HK-2 (cell line): Measurements from ENCODE around the gene RGS14.

ENCODE experiments used
- DNase-seq: peaks from one replicate; pipeline ENCODE4 v3.0.0-alpha.2; 2018; ENCODE audit not compliant: unreplicated experiment

RGS14 gene, protein sequence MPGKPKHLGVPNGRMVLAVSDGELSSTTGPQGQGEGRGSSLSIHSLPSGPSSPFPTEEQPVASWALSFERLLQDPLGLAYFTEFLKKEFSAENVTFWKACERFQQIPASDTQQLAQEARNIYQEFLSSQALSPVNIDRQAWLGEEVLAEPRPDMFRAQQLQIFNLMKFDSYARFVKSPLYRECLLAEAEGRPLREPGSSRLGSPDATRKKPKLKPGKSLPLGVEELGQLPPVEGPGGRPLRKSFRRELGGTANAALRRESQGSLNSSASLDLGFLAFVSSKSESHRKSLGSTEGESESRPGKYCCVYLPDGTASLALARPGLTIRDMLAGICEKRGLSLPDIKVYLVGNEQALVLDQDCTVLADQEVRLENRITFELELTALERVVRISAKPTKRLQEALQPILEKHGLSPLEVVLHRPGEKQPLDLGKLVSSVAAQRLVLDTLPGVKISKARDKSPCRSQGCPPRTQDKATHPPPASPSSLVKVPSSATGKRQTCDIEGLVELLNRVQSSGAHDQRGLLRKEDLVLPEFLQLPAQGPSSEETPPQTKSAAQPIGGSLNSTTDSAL

DNA sequence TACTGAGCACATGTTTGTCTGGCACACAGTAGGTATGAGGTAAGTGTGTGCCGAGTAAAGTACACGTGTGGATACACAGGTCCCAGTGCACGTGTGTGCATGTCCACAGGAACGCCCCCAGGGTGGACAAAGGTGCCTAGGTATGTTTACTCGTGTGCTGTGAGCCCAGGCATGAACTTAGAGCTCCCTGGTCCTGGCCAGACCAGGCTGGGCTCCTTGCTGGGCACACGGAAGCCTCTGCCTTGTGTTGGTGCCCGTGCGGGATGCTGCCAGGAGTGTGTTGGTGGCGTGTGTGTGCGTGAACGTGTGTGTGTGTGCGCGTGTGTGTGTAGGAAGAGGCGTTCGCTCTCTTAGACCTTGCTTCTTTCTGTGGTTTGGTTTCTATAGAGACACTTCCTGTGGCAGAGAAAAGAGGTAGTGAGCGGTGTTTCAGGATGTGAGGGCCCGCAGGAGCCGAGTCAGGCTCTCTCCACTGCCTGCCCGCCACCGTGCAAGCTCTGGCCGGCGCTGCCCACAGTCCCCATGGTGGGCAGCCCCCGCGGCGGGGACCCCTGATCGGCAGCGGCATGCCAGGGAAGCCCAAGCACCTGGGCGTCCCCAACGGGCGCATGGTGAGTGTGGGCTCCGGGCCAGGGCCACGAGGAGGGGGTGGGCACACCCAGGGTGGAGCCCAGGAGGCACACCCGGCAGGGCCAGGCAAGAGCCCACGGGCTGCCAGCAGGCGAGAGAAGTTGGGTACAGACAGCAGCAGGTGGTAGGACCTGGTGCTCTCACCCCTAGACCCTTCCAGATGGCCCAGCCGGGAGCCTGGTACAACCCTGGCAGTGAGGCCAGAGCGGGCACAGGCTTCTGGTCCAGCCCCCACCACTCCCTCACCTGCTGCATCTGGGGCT is at the start of gene RGS14:
Gene RGS14 (plus strand): TSS at position 466 of the 893 bp plus-strand sequence. CDS start 101 bp downstream, at position 567.
- DNase-seq = no peak

DNA sequence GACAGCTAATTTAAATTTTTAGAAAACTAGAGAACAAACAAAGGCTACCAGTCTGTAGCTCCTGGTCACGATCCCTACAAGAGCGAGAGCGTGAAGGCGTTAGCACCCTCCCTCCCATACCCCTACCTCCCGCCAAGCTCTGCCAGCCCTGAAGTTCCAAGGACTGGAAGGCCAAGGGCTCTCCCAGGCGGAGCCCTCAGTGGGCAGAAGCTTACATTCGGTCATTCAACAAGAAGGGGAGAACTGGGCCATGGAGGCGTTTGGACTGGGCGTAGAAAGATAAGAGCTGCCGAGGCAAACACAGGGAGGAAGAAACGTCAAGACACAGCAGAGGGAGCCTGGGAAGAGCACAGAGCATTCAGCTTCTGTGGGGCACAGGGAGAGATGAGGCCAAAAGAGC is 49.0 kb upstream of the RGS14 start:
- DNase-seq = no peak

DNA sequence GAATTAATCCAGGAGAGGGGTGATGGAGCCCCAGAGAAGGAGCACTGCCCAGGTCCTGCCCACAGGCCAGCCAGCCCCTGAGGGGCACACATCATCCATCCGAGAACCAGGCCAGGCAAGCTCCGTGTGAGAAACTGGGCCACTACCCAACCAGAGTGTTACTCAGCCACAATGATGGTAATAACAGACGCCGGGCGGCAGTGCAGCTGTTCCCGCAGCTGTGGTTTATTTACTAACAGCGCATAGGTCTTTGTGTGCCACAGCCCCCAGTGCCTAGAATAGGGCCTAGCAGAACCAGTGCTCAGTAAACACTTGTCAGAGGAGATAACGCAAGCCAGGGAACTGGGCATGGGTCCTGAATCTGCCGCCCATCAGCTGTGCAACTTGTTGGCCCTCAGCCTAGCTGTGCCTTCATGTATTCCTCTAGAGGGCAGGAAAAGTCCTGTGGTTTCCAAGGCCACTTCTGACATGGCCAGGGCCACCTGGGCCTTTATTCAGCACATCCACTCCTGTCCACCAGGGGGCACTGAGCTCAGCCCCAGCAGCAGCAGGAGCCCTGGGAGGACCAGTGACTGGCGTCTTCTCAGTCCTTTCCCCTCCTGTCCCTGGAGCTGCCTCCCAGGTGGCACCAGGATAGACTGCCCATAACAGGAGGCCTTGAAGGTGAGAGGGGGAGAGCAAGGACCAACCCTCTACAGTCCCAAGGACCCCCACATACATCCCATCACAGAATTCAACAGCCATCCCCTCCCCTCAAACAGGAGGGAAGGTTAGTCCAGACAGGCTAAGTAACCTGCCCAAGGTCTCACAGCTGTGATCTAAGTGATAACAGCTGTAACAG is 48.2 kb upstream of the RGS14 start:
- DNase-seq = peak; percentile 66

DNA sequence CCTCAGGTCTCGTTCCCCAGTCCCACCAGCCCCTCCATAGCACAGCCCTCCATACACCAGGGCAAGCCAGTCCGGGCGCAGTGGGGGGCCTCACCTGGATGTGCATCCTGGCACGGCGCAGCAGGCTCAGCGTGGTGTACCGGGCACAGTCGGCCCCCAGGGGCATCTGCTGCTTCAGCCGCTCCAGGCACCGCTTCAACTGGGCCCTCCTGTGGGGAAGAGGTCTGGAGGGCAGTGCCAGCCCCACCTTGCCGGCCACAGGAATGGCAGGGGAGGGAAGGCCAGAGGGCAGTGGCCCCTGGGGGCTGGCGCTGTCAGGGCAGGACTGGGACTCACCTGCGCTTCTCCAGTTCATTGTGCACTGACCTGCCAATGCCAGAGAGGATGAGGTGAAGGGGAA is 47.4 kb upstream of the RGS14 start:
- DNase-seq = no peak

DNA sequence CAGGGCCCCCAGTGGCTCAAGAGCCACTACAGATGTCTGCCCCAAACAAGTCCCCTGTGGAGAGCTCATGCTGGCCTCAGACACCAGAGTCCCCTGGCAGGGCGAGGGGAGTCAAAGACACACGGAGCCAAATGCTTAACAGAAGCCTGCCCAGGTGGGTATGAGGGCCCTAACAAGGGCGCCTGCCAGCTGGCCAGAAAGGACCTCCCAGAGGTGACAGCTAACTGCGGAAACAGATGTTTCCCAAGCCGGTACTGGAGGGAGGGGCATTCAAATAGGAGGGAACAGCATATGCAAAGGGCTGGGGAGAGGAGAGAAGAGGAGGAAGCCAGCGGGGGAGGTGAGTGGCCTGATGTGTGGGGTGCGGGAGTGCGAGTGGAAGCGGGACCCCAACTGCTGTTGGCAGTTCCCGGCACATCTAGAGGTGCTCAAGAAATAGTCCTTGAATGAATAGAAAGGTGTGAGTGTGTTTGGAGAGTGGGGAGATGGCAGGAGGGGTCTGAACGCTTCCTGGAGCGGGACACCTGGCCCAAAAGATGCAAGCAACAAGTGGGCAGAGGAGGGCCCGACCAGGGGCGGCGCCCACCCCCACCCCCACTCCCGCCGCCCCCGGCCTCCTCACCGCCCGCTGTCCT is 46.9 kb upstream of the RGS14 start:
- DNase-seq = no peak

DNA sequence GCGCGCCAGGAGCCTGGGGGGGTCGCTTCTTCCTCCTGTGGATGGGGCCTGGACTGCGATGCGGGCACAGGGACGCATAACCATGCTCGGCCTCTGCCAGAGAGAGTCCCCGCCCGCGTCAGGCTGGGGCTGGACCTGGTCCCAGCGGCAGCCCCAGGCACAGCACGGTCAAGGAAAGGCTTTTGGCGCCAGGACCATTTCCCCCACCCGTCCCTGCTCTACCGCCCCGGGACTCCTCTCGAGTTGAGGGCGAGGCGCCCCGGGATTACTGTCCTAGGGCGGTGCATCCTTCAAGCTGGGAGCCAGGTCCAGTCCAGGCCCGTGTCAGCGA is 46.4 kb upstream of the RGS14 start:
- no peak for DNase-seq

DNA sequence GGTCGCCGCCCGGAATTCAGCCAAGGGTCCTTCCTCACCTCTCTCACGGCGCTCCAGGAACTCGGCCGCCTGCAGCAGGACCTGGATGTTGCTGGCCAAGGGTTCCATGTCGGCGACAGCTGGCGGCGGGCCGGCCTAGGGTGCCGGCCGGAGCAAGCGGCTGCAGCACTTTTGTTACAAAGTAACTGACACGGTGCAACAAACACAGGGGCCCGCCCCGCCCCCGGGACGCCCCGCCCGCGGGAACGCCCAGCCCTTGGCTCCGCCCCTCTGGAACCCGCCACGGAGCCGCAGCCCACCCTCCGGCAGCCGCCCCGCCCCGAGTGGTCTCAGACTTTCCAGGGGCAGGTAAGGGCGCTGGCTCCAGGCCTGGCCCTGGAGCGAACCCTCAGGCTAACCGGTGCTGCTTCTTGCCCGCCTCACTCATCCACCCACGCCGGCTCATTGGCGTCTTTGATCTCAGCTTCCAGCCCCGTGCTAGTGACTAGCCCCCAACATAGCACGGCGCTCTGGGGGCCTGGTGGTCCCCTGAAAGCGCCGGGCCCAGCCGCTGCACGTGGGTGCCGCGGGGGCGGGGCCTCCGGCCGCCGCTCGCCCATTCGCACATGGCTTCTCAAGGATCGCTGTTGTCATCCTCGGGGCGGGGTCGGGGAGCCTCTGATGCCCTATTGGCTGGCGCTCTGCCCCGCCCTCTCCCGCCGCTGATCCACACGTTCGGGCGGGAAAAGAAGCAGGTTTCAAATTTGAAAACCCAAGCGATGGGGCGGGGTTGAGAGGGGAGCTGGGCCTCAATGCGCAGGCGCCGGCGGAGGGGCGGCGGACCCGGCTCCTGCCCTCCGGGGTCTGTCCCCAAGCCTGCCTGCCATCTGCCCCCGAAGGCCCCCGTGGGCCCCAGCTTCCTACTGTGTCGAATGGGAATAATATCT is 45.7 kb upstream of the RGS14 start, which contains the start of gene MXD3:
Gene MXD3 (minus strand): TSS at position 176 of the 926 bp plus-strand sequence. CDS start 68 bp downstream, at position 108.
- DNase-seq = peak; percentile 90

DNA sequence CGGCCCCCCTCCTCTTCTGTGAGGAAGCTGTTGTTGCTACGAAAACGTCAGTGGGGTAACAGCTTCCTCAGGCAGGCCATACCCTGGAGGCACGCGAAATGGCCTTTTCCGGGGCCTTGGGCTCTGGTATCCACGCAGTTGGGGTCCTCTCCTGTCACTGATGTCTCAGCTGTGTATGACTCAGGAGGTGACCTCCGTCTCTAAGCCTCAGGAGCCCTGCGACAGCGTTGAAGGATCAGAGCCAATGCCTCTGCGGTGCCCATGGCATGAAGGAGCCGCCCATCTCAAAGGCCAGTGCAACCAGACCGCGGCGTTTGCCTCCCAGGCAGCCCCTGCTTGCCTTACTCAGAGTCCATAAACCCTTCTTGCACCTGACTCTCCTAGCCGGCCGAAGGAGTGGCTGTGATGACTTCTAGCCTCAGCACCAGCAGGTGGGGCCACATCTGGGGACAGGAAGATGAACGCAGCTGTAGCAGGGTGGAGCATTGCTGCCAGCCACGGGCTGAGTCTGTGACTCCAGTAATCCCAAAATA is 45.0 kb upstream of the RGS14 start:
- DNase-seq = peak; percentile 56

DNA sequence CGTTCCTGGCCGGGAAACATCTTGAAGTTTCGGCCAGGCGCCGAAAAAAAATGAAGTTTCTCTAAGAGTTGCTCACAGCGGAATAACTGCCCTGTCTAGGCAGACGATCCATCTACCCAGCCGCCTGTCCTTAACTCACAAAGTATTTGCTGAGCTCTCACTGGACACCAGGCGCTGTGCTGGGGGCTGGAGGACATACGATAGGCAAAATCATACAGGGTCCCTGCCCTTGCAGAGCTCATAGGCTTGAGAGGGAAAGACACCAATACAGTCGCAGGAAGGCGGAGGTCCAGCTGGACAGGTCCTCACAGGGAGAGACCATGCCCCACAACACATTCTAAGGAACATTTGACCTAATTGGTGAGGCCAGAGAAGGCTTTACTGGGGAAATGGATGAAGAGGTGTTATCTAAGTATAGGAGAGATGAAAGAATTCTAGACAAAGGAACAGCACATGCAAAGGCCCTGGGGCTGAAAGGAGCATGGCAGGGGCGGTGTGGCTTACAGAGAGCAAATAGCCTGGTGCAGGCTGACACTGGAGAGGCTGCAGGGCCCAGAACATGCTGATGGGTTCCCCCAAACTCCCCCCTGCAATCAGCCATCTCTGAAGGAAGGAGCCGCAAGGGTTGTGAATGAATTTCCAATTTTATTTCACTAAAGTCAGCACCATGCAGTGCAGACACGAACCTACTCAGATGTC is 44.0 kb upstream of the RGS14 start:
- no peak for DNase-seq

DNA sequence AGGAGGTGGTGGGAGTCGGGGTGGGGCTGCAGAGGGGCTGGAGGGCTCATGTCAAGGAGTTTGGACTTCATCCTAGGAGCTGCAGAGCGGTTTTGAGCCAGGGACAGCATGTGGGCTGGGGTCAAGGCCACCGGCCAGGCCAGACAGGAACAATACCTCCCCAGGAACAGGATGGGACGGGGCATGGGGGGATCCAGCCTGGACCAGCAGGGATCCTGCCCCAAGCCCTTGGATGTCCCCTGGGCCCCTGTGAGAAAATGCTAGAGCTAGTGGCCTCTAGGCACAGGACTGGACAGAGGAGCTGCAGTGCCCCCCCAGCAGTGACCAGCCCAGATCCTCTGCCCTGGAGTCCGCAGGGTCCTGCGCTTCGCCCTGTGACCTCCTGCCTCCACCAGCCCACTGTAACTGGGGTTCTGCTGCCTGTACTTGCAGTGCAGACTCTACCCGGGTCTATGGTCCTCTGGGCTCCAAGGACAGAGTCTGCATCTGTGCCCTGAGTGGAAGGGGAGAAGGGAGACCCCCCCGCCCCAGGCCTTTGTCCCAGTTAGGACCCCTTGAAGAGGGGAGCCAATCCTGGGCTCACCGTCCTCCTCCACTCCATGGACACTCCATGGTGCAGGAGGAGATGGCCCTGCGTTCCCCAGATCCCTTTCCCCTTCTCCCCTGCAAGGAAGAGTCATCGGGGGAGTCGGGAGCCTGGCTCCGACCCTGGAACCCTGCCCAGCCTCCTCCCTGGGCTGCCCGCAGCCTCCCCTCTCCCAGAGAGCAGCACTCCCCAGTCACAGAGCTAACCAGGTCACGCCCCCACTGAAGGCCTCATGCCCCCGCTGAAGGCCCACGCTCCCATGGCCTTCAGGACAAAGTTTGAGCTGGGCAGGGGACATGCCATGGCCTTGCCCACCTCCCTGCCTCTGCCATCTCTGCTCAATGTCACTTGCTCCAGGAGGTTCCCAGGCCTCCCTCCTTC is 43.1 kb upstream of the RGS14 start:
- DNase-seq = no peak

DNA sequence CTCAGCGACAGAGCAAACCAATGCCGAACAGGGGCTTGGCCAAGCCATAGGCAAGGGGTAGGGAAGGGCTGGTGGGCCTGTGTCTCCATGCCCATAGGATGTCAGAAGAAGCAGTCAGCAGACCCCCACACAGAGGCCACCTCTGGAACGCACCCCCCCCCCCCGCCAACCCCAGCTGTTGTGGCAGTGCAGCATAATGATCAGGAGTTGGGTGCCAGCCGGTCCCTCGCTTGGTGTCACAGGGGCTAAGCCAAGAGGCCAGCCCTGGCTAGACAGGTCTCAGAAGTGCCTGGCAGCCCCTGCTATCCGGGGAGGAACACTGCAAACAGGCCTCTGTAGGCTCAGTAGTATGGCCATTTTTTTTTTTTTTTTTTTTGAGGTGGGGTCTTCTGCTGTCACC is 42.3 kb upstream of the RGS14 start:
- no peak for DNase-seq

DNA sequence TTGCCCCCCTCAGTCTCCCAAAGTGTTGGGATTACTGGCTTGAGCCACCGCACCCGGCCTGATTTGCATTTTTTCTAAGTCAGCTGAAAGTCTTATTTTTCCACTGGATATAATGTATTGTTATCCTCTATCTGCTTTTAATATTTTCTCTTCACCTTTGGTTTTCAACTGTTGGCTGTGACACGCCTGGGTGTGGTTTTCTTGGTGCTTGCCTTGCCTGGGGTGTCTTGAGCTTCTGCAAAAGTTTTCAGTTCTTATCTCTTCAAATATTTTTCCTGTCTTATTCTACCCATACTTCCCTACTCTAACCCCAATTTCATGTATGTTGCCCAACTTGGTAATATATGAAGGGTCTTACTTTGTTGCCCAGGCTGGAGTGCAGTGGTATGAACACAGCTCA is 41.7 kb upstream of the RGS14 start:
- no peak for DNase-seq

DNA sequence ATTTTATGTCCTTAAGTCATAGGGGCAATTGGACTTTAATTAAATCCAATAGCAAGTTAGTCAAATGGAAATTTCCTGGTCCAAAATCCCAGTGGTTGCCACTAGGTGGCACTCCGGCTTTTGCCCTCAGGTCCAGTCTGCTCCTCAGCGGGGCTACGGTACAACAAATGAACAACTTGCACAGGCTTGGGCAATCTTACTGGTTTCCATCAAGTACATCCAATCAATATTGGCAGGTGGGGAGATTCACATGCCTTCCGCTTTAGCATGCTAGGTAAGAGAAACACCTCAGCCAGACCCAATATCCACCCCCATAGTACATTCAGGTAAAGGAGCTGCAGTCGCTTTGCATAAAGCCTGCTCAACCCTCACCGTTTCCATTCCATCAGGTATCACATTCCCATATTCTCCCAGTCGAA is 39.8 kb upstream of the RGS14 start:
- peak; percentile 47 for DNase-seq

DNA sequence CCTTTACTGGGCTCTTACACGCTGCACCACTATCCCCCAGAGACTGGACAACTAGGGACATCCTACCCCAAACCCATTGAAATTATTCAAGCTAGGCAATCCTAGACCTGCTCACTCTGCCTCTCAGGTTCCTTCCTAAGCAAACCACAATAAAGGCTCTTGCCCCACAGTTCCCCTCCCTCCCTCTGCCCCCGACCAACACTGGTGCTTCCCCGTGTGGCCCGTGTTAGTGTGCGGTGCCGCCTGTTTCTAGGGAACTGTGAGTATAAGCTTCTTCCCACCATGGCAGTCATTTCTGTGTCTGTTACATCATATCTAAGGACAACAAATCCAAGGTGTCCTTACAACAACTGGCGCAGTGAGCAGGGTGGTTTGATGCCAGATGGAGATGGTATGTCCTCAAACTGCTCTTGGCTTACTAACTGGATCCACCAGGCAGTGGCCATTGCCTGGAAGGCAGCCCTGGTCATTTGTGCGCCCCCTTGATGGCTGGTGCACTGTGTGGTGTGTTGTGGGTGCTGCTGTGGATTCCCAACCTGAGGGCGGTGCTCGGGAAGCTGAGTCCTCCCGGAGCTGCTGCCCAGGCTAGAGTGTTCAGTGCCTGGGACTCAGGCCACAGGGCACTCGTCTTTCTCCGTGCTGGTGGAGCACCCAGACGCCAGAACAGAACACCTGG is 37.7 kb upstream of the RGS14 start:
- no peak for DNase-seq

DNA sequence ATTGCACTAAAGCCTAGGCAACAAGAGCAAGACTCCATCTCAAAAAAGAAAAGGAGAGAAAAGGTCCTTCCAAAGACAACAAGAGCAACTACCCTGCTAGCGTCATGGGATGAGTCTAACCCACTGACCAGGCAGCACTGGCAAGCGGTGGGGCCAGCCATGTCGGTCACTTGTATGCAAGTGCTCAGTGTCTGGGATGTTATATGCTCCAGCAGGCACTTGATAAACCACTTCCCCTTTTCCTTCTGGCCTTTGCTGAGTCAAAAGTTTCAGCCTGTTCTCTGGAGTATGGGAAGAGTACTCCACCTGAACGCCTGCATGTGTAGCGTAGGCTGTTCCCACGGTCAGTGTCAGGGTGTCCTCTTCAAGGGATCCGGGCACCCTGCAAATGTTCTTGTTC is 36.8 kb upstream of the RGS14 start:
- DNase-seq = no peak

DNA sequence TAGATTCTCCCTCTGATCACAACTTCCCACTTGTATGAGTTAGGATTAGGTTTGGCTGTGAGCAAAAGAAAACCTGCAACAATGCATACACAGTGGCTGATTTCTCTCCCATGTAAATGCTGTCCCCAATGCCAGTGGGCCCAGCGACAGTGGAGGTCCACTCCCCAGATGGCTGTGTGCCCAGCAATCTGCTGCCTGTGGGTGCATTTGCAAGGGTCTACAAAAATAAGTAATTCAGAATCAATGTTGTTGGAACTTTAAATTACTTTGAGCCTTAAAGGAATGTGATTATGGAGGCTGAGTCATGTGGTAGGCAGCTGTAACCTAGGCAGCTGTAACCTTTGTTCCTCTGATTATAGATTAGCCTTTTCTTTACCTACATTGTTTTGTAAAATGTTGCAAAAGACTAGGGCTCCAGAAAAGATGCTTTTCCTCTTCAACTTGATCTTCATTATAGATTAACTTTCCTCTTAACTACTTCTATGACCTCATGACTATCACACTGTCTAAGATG is 31.8 kb upstream of the RGS14 start:
- DNase-seq = no peak
